ENCODE data around the gene RAB15. TPM values are rescaled to one million over a fixed set of nuclear protein-coding genes. Genes with fewer than 3 reads are reported as not detected.

The RAB15 gene
- total RNA-seq, 1 donor from 2014 or later: 18.2 TPM

DNA sequence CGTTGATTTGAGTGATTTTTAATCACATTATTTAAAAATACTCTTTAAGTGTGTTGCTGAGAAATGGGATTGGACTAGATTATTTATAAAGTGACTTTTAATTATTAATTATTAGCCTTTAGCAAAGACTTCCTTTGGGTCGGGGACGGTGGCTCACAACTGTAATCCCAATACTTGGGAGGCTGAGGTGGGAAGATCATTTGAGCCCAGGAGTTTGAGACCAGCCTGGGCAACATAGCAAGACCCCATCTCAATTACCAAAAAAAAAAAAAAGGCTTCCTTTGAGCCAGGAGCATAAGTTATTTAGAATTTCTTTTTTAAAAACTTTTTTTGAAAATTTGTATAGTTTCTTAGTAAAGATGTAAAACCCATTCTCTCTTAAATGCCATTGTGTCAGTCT lies 49.1 kb downstream of the RAB15 start:
- no peaks in the 10 kb centered on the region for H3K27me3 ChIP-seq (ENCODE audit: control insufficient read depth, insufficient read depth, low read length)
- peaks cover 3% of the 10 kb centered on the region for H3K36me3 ChIP-seq (ENCODE audit: control insufficient read depth, insufficient read depth, low read length)
- no peak for DNase-seq (ENCODE audit: low read depth)

DNA sequence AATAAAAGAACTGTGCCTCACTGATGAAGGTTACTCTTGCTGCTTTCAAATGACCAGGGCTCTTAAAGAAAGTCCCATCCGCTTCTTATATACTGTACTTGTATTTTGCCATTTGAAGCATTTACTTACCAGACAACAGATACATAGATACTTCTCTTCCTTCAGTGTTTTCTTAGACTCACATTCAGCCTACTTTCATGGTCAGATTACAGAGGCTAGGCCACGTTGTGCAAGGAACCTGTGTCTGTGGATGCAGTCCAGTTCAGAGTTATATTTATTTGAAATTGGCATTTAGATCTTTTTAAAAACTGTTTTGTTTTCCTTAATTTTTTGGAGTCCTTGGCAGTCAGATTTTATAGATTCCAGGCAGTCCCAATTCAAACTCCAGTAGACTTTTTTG lies 51.7 kb downstream of the RAB15 start:
- Histone ChIP-seq H3K36me3 (ENCODE audit: control insufficient read depth, insufficient read depth, low read length) (peaks cover 3% of the 10 kb centered on the region), H3K4me3 (ENCODE audit: low read depth, low read length) (no peak overlapping the region), H3K27me3 (ENCODE audit: control insufficient read depth, insufficient read depth, low read length) (no peaks in the 10 kb centered on the region)
- no peak for DNase-seq (ENCODE audit: low read depth)
- TF ChIP-seq, protein P1, sequence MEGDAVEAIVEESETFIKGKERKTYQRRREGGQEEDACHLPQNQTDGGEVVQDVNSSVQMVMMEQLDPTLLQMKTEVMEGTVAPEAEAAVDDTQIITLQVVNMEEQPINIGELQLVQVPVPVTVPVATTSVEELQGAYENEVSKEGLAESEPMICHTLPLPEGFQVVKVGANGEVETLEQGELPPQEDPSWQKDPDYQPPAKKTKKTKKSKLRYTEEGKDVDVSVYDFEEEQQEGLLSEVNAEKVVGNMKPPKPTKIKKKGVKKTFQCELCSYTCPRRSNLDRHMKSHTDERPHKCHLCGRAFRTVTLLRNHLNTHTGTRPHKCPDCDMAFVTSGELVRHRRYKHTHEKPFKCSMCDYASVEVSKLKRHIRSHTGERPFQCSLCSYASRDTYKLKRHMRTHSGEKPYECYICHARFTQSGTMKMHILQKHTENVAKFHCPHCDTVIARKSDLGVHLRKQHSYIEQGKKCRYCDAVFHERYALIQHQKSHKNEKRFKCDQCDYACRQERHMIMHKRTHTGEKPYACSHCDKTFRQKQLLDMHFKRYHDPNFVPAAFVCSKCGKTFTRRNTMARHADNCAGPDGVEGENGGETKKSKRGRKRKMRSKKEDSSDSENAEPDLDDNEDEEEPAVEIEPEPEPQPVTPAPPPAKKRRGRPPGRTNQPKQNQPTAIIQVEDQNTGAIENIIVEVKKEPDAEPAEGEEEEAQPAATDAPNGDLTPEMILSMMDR (IDR thresholded peaks at IDR 0.05; ENCODE audit: insufficient read depth, low read length, poor library complexity, severe bottlenecking): no peak

More for the DNA sequence above, 49.1 kb downstream of the RAB15 start:
- TF ChIP-seq, protein P1 (IDR thresholded peaks at IDR 0.05; ENCODE audit: insufficient read depth, low read length, poor library complexity, severe bottlenecking): no peak
- no peak overlapping the region for H3K4me3 ChIP-seq (ENCODE audit: low read depth, low read length)

DNA sequence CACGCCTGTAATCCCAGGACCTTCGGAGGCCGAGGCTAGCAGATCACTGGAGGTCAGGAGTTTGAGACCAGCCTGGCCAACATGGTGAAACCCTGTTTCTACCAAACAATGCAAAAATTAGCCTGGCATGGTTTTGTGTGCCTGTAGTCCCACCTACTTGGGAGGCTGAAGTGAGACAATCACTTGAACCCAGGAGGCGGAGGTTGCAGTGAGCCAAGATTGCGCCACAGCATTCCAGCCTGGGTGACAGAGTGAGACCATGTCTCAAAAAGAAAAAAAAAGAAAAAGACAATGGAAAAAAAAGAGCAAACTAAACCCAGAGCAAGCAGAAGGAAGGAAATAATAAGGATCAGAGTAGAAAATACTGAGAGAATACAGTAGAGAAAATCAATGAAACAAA lies 52.5 kb downstream of the RAB15 start:
- DNase-seq (ENCODE audit: low read depth): no peak
- Histone ChIP-seq H3K36me3 (ENCODE audit: control insufficient read depth, insufficient read depth, low read length) (no peaks in the 10 kb centered on the region), H3K4me3 (ENCODE audit: low read depth, low read length) (no peak overlapping the region), H3K27me3 (ENCODE audit: control insufficient read depth, insufficient read depth, low read length) (no peaks in the 10 kb centered on the region)
- TF ChIP-seq, protein P1 (IDR thresholded peaks at IDR 0.05; ENCODE audit: insufficient read depth, low read length, poor library complexity, severe bottlenecking): no peak

DNA sequence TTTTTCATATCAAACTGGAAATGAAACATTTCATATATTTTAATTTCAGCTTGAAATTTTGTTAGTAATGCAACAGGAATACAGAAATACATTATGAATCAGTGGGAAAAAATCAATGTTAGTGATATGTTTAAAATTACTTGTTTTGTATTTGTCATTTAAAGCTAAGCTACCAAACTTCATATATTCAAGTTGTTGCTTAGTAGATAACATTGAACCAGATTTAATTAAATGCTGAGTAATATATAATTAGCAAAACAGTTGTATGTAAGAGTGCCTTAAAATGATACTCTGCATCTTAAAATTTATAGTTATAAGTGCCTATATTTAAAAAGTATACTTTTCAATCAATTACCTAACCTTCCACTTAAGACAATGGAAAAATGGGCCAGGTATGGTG lies 52.9 kb downstream of the RAB15 start:
- Histone ChIP-seq H3K36me3 (ENCODE audit: control insufficient read depth, insufficient read depth, low read length) (no peaks in the 10 kb centered on the region), H3K4me3 (ENCODE audit: low read depth, low read length) (no peak overlapping the region), H3K27me3 (ENCODE audit: control insufficient read depth, insufficient read depth, low read length) (no peaks in the 10 kb centered on the region)
- no peak for DNase-seq (ENCODE audit: low read depth)
- TF ChIP-seq, protein P1 (IDR thresholded peaks at IDR 0.05; ENCODE audit: insufficient read depth, low read length, poor library complexity, severe bottlenecking): no peak

DNA sequence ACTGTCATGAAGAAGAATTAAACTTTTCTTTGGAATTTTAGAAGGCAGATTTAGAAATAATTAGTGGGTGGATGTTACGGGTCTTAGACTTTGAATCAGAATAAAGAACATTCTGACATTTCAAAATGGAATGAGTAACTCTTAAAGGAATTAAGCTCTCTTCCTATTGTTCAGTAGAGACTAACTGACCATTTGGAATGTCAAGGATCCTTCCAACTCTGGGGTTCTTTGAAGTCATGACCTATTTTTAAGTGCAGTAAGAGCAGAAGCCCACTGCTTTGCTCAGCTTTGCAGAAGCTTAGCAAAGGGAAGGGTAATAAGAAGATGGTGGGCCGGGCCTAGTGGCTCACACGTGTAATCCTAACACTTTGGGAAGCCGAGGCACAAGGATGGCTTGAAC lies 53.9 kb downstream of the RAB15 start:
- H3K4me3 ChIP-seq (ENCODE audit: low read depth, low read length): no peak overlapping the region

DNA sequence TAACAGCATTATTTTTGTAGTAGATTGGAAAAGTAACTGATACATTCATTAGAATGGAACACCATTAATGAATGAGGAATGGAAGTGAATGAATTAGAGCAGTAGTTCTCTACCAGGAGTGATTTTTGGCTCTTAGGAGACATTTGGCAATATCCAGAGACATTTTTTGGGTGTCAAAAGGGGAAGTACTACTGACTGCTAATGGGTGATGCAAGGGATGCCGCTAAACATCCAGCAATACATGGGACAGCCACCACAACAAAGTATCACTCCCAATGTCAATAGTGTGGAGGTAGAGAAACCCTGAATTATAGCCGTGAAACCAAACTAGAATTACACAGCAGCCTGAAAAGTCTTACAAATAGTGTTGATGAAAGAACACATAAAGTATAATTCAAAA lies 56.3 kb downstream of the RAB15 start:
- TF ChIP-seq, protein P1 (IDR thresholded peaks at IDR 0.05; ENCODE audit: insufficient read depth, low read length, poor library complexity, severe bottlenecking): no peak
- Histone ChIP-seq H3K27me3 (ENCODE audit: control insufficient read depth, insufficient read depth, low read length) (peaks cover 3% of the 10 kb centered on the region), H3K4me3 (ENCODE audit: low read depth, low read length) (no peak overlapping the region), H3K36me3 (ENCODE audit: control insufficient read depth, insufficient read depth, low read length) (no peaks in the 10 kb centered on the region)
- no peak for DNase-seq (ENCODE audit: low read depth)

More for the DNA sequence above, 53.9 kb downstream of the RAB15 start:
- TF ChIP-seq, protein P1 (IDR thresholded peaks at IDR 0.05; ENCODE audit: insufficient read depth, low read length, poor library complexity, severe bottlenecking): no peak
- no peaks in the 10 kb centered on the region for H3K36me3 ChIP-seq (ENCODE audit: control insufficient read depth, insufficient read depth, low read length)
- DNase-seq (ENCODE audit: low read depth): no peak
- H3K27me3 ChIP-seq (ENCODE audit: control insufficient read depth, insufficient read depth, low read length): no peaks in the 10 kb centered on the region

All from kidney epithelial cell (primary cell).